Activated CD8-positive, alpha-beta memory T cell treated with anti-CD3 and anti-CD28 coated beads, Interleukin-2, amount 50 U/mL, for 1 hour (primary cell): ENCODE data around the gene WFIKKN2.
A peak's percentile ranks its signal among the peaks of the same experiment; 100 is the strongest.
"Not testable (repeated sequence)": the region's sequence is repeated elsewhere in the genome, so short reads cannot be mapped to it uniquely, and the experiment has no call there.

Experiments used
- DNase-seq: peaks from one replicate; pipeline ENCODE4 v3.0.0-alpha.2; 2020; ENCODE audit errors: extremely low read depth

Gene WFIKKN2

GRCh38 chr17:50855708-50856330, 20.4 kb downstream of the WFIKKN2 start:
- no peak for DNase-seq

GRCh38 chr17:50856431-50856830, 21.0 kb downstream of the WFIKKN2 start:
- no peak for DNase-seq

- no peak for DNase-seq
These were observed 23.3 kb downstream of the WFIKKN2 start for GRCh38 chr17:50858486-50859225.

DNA sequence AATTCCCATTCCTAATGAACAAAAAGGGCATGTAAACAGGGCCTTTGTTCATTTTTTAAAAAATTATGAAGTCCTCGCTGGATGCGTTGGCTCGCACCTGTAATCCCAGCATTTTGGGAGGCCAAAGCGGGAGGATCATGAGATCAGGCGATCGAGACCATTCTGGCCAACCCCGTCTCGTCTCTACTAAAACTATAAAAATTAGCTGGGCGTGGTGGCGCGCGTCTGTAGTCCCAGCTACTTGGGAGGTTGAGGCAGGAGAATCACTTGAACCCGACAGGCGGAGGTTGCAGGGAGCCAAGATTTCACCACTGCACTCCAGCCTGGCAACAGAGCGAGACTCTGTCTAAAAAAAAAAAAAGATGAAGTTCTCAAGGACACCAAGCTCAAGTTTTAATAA, 24.3 kb downstream of the WFIKKN2 start:
- not testable (repeated sequence) for DNase-seq

GRCh38 chr17:50861334-50861676, 25.9 kb downstream of the WFIKKN2 start:
- no peak for DNase-seq

- no peak for DNase-seq
These were observed 26.6 kb downstream of the WFIKKN2 start for GRCh38 chr17:50861822-50862528.

DNA sequence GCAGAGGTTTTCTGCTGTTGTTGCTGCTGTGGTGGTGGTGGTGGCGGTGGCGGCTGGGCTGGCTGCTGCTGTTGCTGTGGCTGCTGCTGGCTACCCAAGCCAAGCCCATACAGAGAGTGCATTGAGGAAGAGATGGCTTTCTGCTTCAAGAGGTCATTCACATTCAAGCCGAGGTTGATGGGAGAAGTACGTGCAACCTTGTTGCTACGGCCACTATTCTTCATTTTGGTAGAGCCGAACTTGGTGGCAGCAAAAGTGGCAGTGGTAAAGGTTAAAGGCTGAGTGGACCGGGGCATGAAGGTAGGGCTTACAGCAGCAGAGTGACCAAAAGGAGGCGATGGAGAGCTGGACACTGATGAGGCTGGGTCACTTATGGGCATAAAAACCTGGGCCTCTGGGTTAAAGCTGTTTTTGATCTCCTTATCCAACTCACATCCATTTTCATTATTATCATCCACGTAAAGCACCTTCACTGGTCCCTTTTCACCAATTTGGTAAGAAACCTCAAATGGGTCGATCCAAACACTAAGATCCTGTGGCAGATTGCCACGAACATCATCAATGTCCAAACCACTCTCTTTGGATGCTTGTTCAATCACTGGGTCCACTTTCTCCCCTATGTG, 27.9 kb downstream of the WFIKKN2 start:
- DNase-seq = no peak

- DNase-seq = no peak
These were observed 28.5 kb downstream of the WFIKKN2 start for GRCh38 chr17:50863931-50864330.

GRCh38 chr17:50864747-50865059, 29.3 kb downstream of the WFIKKN2 start:
- DNase-seq = no peak

- no peak for DNase-seq
These were observed 29.9 kb downstream of the WFIKKN2 start for GRCh38 chr17:50865060-50865867.

DNA sequence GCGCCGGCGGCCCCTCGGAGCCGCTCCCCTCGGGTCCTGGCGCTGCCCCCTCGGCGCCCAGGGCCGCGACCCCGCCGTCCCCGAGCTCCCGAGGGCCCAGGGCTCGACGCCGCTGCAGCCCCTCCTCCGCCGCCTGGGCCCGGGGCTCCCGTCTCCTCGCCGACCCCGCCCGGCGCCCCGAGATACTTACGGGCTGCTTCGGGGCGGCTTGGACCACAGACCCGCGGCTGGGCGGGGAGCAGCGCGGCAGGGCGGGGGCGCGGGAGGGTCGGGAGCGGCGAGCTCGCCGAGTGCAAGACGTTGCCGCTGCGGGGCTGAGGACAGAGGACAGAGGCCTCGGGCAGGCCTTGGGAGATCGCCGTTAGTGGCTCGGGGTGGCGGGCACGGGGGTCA, 30.5 kb downstream of the WFIKKN2 start:
- DNase-seq = no peak

GRCh38 chr17:50866261-50866949, 31.0 kb downstream of the WFIKKN2 start, which contains the start of gene TOB1:
TSS of gene TOB1 (minus strand) at chr17:50866354. CDS start at chr17:50864017, 2,337 bp downstream.
- DNase-seq = peak; percentile 85

GRCh38 chr17:50866950-50867362, 31.6 kb downstream of the WFIKKN2 start:
- DNase-seq = no peak

GRCh38 chr17:50867363-50868139, 32.2 kb downstream of the WFIKKN2 start:
- DNase-seq = no peak

- DNase-seq = no peak
These were observed 32.7 kb downstream of the WFIKKN2 start for GRCh38 chr17:50868140-50868438.

GRCh38 chr17:50868602-50869001, 33.2 kb downstream of the WFIKKN2 start:
- no peak for DNase-seq

GRCh38 chr17:50871364-50871763, 36.0 kb downstream of the WFIKKN2 start:
- DNase-seq = no peak

DNA sequence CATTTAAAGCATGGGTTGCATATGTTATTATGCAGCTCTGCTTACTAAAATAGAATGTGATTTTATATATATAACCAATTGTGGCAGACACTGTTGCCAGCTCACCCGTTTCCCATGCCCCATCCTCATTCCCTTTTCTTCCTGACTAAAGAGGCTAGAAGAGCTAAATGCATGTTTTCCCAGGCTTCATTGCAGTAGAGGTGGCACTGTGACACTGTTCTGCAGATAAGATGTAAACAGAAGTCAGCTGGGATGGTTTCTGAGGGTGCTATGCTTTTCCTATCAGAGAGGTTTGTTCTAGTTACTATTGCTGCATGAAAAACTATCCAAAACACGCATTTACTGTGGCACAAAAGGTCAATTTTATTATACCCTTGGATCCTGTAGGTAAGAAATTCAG, 36.5 kb downstream of the WFIKKN2 start:
- no peak for DNase-seq

GRCh38 chr17:50872710-50873424, 37.5 kb downstream of the WFIKKN2 start:
- no peak for DNase-seq

GRCh38 chr17:50875074-50875473, 39.7 kb downstream of the WFIKKN2 start:
- DNase-seq = no peak
